DMS53 treated with DMSO at 0.1 percent for 48 hours (cell line): ENCODE measurements around the gene KLK11.
"Not testable (repeated sequence)": the region's sequence is repeated elsewhere in the genome, so short reads cannot be mapped to it uniquely, and the experiment has no call there.

Experiments
- DNase-seq: peaks from one replicate; lab custom pipeline; 2025; ENCODE audit not compliant: unreplicated experiment; lab: John Stamatoyannopoulos, UW

KLK11 gene

DNA sequence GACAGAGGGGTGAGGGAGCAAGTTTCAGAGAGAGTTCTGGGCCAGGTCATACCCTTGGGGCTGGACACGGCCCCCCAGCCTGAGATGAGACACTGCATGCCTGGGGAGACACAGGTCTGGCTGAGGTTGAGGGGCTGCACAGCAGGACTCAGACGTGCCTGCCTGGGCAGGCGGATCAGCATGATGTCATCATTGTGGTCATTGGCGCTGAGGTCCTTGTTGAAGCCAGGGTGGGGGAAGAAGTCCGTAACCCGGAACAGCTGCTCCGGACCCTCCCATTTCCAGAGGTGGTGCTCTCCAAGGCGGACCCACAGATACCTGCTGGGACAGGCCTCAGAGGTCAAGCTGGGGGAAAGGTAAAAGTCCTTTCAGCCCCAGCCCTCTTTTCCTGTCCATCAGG, 20.0 kb downstream of the KLK11 start:
- no peak for DNase-seq

DNA sequence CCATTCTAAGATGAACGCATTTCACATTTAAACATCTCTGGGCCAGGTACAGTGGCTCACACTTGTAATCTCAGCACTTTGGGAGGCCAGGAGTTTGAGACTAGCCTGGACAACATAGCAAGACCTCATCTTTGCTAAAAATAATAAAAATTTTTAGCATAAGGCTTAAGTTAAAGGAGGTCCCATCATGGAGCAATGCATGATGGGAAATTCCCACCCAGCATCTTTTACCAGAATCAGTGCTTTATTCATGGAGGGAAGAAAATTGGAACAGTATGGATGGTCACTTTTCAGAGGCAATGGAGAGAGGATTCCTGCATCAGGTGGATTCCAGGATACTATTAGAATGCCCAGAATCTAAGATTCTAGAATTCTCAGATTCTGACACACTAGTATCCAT, 21.2 kb downstream of the KLK11 start:
- DNase-seq = no peak

DNA sequence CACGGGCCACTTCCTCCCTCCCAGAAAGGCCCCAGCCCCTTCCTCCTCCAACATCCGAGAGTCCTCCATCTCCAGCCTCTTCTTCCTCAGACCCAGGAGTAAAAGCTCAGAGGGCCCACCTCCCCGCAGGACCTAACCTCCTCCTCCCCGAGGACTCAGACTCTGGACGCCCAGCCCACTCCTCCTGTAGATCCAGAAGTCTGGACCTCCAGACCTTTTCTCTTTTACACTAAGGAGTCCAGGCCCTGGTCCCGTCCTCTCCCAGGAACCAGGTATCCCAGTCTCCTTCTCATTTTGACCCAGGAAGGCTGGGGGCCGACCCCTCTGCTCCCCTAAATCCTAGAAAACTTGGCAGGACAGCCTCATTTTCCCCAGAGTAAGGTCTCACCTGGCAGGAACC, 23.1 kb downstream of the KLK11 start:
- DNase-seq = no peak

DNA sequence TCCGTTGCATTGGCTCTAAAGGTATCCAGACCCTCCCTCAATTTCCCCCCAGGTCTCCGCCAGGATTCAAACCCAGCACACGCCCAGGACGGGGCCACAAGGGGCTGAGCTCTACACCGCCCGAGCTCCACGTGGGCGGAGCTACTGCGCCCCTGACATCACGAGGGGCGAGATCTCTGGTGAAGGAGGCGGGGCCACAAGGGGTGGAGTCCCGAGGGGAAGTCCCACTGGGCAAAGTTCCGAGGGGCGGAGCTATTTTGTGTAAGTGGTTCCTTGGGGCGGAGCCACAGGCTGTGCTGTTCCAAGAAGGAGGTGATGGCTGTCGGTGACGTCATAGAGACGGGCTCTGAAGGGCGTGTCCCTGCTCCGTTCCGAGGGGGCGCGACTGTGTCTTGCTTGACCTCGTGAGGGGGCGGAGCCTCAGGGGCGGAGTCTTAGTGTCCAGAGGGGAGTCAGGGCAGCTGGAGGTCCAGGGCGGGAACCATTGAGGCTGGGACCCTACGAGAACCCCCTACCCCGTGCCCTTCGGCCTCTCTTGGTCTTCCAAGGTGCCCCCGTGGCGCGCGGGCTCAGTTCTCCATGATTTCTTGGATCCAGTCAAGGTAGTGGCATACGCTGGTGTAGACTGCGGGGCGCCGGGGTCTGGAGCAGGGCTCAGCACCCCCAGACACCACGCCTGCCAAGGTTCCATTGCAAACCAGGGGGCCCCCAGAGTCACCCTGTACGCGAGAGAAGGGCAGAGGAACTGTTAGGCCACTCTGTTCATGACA, 23.7 kb downstream of the KLK11 start:
- DNase-seq = no peak

DNA sequence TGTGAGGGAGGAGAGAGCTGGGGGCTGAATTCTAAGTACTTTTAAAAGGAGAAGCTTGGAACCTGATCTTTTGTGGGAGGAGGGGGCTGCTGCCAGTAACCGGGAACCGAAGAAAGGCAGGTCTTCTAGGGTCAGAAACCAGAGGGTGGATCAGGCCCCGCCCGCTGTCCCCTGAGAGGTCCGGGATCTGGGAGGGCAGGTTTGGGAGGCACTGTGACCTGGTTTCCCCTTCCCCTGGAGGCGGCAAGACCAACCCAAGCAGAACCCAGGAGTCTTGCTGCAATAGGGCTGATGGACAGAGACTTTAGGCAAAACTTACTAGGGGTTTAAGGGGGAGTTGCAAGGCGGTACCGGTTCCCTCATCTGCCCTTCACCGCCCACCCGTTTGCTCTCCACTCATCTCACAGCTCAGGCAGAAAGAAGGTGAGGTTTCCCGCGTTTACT, 24.3 kb downstream of the KLK11 start:
- DNase-seq = no peak

DNA sequence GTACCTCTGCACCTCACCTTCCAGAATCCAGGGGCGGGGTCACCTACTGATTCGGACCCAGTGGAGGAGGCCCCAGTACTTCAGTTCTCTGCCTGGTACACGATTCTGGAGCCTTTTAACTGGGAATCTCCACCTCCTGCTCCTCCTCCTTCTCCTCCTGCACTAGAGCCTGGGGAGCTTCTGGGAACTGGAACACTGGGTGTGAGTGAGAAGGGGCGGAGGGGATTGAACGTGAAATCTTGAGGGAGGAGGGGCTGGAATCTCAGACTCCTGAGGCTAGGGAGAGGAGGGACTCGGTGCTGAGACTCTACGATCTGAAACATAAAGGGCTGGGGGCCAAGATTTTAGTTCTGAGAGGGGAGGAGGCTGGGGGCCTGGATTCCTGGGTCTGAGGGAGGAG, 24.9 kb downstream of the KLK11 start, which contains the start of gene KLK8:
Gene KLK8, minus strand, starts transcription at position 90 of the 400 bp plus-strand sequence. CDS start 437 bp downstream, outside the sequence.
- no peak for DNase-seq

DNA sequence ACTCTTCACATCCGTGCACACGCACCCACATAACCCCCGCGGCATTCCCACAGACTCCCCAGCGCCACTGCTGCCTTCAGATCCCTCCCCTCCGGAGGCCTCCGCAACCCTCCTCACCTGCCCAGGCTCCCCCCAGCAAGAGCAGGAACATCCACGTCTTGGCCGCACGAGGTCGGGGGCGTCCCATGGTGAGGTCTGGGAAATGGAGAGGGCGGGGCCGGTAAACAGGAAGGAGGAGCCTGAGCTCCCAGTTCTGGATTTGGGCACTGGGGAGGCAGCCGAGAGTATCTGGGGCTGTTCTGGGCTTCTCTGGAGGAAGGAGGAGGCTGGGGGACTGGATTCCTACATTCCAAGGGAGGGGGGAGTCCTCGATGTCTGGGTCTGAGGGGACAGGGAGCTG, 25.4 kb downstream of the KLK11 start:
- DNase-seq = no peak

DNA sequence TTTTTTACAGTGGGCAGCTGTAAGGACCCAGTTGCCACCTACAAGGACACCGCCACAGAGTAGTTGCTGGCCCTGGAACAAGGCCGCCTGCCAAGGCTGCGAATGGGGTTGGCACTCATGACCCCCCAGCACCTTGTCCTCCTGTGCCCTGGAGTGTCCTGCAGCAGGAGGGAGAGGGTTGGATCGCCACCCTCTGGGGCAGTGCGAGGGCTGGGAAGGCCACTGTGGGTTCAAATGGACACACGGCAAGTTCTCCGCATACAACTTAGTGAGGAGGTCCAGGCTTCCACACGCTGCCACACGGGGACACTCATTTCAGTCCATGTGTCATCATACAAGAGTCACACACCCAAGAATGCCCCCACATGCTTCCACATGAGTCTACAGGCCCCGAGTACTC, 26.0 kb downstream of the KLK11 start:
- DNase-seq = no peak

DNA sequence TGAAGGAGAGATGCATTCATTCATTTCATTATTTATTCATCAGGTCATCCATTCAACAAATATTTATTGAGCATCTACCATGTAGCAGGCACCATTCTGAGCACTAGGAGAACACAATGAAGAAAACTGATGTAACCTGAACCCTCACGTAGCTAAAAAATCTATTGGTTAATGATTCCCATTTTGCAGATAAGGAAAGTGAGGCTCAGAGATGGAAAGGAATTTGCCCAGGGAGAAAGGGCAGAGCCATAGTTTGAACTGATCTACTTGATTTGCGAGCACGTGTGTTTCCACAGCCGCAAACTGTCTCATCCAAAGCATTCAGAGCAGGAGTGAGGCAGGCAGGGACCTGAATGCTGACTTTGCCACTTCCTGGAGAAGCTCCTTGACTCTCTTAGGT, 27.7 kb downstream of the KLK11 start:
- DNase-seq = no peak

DNA sequence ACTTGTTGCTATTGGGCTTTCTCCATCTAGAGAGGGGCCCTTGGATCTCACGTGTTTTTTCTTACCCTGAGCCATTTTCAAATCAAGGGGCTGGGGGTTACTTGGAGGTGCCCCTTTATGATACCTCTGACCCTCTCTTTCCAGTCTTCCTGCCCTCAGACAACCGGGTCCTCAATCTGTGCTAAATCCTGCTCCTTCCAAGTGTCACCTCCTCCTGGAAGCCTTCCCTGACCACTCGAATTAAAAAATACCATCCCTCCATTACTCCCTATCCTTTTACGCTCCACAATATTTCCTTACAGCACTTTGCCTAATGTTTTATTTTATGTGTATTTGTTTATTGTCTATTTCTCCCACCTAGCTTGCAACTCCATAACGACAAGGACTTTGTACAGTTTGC, 28.4 kb downstream of the KLK11 start:
- no peak for DNase-seq

DNA sequence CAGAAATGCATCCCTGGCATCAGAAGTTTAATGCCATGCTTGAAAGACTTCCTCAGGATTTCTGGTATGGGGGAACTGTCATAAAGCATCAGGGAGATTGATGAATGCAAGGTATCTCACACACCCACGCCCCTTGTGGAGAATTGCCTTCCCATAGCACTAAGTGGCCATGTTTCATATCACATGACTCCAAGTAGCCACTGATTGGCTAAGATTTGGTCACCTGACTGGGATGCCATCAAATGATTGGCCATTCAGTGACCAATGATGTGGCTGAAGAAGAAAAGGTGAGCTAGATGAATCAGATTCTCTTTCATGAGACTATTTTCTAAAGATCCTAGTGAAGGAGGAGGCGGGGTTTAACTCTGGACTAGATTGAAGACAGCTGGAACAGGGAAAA, 32.3 kb downstream of the KLK11 start:
- no peak for DNase-seq

DNA sequence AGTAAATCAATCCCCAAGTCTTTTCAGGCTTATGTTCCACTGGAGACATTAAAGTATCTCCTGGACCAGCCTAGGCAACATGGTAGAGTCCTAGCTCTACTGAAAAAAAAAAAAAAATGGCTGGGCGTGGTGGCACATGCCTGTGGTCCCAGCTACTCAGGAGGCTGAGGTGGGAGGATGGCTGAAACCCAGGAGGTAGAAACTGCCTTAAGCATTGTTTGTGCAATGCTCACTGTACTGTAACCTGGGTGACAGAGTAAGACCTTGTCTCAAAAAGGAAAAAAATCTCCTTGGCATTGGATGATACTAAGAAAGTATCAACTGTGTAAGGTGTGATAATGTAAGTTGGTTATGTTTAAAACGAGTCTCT, 33.8 kb downstream of the KLK11 start:
- no peak for DNase-seq

DNA sequence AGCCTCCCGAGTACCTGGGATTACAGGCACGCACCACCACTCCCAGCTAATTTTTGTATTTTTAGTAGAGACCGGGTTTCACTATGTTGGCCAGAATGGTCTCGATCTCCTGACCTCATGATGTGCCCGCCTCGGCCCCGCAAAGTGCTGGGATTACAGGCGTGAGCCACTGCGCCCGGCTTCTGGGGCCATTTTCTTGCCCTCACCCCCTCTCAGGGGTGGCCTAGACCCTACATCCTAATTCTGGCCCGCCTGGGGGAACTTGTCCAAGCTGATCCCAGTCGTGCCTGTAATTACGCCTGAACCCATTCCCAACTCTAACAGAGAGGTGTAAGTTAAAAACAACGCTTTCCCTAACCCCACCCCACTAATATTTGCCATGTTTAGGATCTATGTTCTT, 42.0 kb downstream of the KLK11 start:
- DNase-seq = not testable (repeated sequence)

DNA sequence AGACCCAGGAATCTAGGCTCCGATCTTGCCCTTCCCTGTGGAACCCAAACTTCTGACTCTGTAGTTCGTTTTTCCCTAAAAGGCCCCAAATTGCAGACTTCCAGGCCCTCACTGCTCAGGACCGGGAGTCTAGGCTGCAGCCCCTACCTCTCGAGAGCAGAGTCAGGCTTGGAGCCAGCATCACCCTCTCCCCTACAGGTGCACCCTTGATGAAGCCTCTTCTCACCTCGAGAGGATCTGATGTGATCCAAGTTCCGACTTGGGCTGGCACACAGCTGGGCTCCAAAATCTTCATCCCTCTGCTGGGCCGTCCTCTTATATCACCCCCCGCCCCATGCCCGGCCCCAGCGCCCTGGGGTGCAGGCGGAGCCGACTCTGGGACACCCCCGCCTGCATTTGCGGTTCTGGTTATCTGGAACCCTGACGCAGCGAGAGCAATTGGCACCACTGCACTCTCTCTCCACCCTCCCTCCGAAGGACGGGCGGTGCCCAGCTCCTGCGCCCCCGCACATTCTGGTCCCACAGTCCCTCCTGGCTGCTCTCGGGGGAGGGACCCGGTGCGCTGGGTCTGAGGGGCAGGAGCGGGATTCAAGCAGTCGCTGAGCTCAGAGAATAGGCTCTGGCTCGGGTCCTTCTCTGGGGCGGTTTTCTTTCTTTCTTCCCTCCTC, 42.7 kb downstream of the KLK11 start, which contains the start of gene KLK7:
Gene KLK7, minus strand, starts transcription at position 293 of the 668 bp plus-strand sequence. CDS start 1,518 bp downstream, outside the sequence.
- DNase-seq = no peak

DNA sequence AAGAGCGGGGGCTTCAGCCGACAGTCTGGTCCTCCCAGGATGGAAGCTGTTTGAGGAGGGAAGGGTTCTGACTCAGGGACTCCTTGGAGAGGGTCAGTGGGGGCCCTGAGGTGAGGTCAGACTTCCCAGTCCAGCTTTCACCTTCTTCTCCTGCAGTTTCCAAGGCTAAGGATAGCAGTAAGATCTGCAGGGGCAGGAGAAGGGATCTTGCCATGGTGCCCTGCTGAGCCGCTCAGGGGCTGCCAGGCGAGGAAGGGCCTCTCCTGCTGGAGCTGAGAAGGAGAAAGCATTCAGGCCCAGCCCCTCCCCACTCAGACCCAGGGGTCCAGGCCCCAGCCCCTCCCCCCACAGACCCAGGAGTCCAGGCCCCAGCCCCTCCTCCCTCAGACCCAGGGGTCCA, 44.2 kb downstream of the KLK11 start:
- DNase-seq = no peak

DNA sequence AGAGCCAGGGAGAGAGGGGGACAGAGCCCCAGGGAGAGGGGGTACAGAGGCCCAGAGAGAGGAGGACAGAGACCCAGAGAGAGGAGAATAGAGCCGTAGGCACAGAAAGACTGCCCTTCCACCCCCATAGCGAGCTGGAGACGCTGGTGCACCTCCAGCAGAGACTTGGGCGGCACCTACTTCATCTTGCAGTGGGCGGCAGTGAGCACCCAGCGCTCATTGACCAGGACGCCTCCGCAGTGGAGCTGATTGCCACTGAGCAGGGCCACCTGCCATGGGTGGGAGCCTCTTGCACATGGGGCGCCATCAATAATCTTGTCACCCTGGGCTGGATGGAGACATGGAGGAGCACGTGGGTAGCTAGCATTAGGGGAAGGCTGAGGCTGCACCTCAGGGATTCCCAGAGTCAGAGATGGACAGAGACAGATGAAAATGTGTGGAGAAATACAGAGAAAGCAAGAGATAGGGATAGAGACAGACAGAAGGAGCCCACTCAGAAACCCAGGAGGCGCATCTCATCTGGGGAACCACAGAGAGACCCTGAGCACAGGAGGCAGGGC, 44.7 kb downstream of the KLK11 start:
- no peak for DNase-seq

DNA sequence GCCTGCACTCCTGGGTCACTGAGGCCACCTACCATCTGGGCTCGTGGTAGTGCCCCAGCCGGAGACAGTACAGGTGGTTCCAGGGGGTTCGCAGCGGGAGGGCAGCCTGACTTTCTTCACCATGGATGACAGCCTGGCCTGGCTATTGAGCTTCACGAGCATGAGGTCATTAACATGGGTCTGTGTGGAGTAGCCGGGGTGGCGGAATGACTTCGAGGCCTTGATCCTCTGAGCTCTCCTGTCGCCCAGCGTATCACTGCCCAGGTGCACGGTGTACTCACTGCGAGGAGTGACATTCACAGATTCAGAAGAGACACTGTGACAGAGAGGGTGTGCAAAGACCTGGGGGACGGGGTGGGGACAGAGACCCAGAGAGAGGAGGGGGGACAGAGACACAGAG, 46.2 kb downstream of the KLK11 start:
- DNase-seq = no peak

DNA sequence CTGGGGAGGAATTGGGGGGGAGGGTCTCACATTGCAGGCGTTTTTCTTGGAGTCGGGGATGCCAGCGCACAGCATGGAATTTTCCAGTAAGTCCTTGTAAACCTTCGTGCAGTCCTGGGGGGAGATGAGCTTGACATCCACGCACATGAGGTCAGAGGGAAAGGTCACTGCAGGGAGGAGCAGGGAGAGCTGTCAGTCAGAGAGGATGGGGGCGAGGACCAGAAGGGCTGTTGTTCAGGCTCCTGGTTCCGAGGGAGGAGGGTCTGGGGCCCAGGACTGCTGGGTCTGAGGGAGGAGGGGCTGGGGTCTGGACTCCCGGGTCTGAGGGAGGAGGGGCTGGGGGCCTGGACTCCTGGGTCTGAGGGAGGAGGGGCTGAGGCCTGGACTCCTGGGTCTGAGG, 46.7 kb downstream of the KLK11 start:
- DNase-seq = no peak

DNA sequence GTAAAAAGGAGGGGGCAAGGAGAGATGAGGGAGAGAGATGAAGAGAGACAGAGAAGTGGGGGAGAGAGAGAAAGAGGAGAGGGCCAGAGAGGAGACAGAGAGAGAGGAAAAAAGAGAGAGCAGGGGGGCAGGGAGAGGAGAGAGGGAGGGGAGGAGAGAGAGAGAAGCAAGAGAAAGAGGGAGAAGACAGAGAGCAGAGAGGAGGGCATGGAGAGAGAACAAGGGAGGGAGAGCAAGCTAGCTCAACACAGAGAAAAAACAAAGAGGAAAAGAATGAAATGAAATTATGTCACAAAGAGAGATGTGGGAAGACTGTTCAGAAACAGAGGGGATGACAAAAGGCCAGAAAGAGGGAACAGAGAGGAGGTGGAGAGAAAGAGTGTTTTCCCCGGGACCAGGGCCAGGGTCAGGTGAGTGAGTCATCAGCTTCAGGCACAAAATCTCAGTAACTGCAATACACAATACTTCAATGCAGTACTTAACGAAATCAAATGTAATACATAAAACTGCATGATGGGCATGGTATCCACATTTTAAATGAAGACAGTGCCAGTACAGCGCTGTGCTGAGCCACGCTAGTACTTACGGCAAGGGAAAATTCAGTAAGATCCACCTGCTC, 47.5 kb downstream of the KLK11 start:
- DNase-seq = no peak

DNA sequence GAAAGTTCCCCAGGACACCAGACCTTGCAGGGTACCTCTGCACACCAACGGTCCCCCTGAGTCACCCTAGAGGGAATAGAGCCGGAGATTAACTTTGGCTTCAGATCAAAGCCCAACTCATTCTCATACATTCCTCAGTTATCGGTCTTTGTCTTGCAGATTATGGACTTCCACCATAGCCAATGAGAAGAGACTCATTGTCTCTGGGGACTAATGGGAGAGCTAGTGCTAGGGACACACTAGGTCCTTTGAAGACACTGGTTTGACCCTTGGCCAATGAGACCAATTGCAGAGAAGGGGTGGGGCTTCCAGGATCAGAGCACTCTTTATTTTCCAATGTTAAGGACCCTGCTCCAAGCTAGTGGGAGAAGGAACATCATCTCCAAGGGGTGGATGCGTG, 48.8 kb downstream of the KLK11 start:
- DNase-seq = no peak

DNA sequence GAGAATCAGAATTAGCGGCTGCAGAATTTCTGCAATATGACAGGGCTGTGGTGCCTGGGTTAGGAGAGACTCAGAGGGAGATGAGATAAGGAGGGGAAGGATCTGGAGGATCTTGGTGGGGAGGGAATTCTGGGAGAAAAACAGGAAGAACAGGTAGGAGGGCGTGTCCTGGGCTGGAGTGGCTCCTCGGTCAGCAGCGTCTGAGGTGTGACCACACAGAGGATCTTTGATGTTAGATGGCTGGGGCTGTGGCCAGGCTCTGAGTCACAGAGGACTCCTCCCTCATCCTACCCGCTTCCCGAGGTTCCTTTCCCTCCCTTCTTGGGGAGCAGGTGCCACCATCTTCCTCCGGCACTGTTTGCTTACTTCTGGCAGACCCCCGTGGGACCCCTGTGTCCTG, 50.6 kb downstream of the KLK11 start:
- peak; percentile 11 for DNase-seq
